ENCODE data around the gene RTL5. TPM values are rescaled to one million over a fixed set of nuclear protein-coding genes. Genes with fewer than 3 reads are reported as not detected.

Gene RTL5
- total RNA-seq, 4 donors from 2014 or later = 3.6 to 6.6 (median 5.9) TPM

- H3K9me3 ChIP-seq = no peaks in the 10 kb centered on the region
- intact Hi-C loops (cut with DNase I) = no loop called here
- H3K4me1 ChIP-seq = no peaks in the 10 kb centered on the region
- H3K36me3 ChIP-seq = no peaks in the 10 kb centered on the region
- TF ChIP-seq POLR2A (IDR thresholded peaks at IDR 0.05) = no peak
- no peak for TF ChIP-seq CTCF (IDR thresholded peaks at IDR 0.05)
- no peak overlapping the region for H3K27ac ChIP-seq
- no peak for DNase-seq
- no peaks in the 10 kb centered on the region for H3K27me3 ChIP-seq
- no peak overlapping the region for H3K4me3 ChIP-seq (replicated peaks in 1 of 3)
- 82 to 92% methylated on average over 8 to 9 of the region's 9 CpGs for WGBS, 2 donors
These were observed 6.3 kb upstream of the RTL5 start for GRCh38 chrX:72137846-72138495.

- no peak overlapping the region for H3K4me3 ChIP-seq (replicated peaks in 1 of 3)
- 80 to 100% methylated on average over 3 to 5 of the region's 11 CpGs for WGBS, 2 donors
- no peaks in the 10 kb centered on the region for H3K36me3 ChIP-seq
- peaks cover 0 to 10% of the 10 kb centered on the region in 2 donors for H3K4me1 ChIP-seq
- no peaks in the 10 kb centered on the region for H3K27me3 ChIP-seq
- no peak for DNase-seq
- TF ChIP-seq POLR2A (IDR thresholded peaks at IDR 0.05) (no peak), CTCF (IDR thresholded peaks at IDR 0.05) (no peak)
- intact Hi-C loops (cut with DNase I) = loop anchor here (5.0 kb wide), 1 partner anchor 117 kb away; no protein-coding TSS in a partner anchor
- H3K27ac ChIP-seq = no peak overlapping the region
- H3K9me3 ChIP-seq = no peaks in the 10 kb centered on the region
These were observed 2.3 kb upstream of the RTL5 start for GRCh38 chrX:72133851-72134546.

GRCh38 chrX:72132456-72132855 is 741 bp upstream of the RTL5 start:
- Histone ChIP-seq H3K9me3 (no peaks in the 10 kb centered on the region), H3K4me3 (replicated peaks in 1 of 3) (peak overlapping the region in 1 of 3 donors; percentile 45), H3K27me3 (no peaks in the 10 kb centered on the region), H3K4me1 (peaks cover 0 to 13% of the 10 kb centered on the region in 2 donors), H3K36me3 (no peaks in the 10 kb centered on the region), H3K27ac (no peak overlapping the region)
- intact Hi-C loops (cut with DNase I) = loop anchor here (5.0 kb wide), 1 partner anchor 115 kb away; no protein-coding TSS in a partner anchor
- WGBS, 2 donors = 63 to 86% methylated on average over 2 to 3 of the region's 3 CpGs
- TF ChIP-seq CTCF (IDR thresholded peaks at IDR 0.05) (no peak), POLR2A (IDR thresholded peaks at IDR 0.05) (no peak)
- DNase-seq = no peak

- TF ChIP-seq CTCF (IDR thresholded peaks at IDR 0.05) (no peak), POLR2A (IDR thresholded peaks at IDR 0.05) (no peak)
- WGBS, 2 donors = 53% methylated on average over 4 of the region's 30 CpGs; no CpG with 5 or more reads in 1 of the 2 donors
- no peaks in the 10 kb centered on the region for H3K27me3 ChIP-seq
- DNase-seq = peak; percentile 23 to 32
- intact Hi-C loops (cut with DNase I) = loop anchor here (5.0 kb wide), 1 partner anchor 114 kb away; no protein-coding TSS in a partner anchor
- peaks cover 6 to 24% of the 10 kb centered on the region in 2 donors for H3K4me1 ChIP-seq
- H3K27ac ChIP-seq = peak overlapping the region in 2 of 3 donors; percentile 57 to 68
- H3K4me3 ChIP-seq (replicated peaks in 1 of 3) = peak overlapping the region in 2 of 3 donors; percentile 34 to 45
- H3K36me3 ChIP-seq = no peaks in the 10 kb centered on the region
- no peaks in the 10 kb centered on the region for H3K9me3 ChIP-seq
These were observed 909 bp downstream of the RTL5 start for GRCh38 chrX:72130762-72131250.

Data from thyroid gland (tissue), 4 donors.